ENCODE data around the gene SLC27A3. TPM values are rescaled to one million over a fixed set of nuclear protein-coding genes. Genes with fewer than 3 reads are reported as not detected.

SLC27A3 gene
- total RNA-seq, 4 donors from 2014 or later: 12.9 to 364 (median 36.7) TPM

- Histone ChIP-seq H3K4me1 (no peaks in the 10 kb centered on the region), H3K9me3 (no peaks in the 10 kb centered on the region), H3K36me3 (no peaks in the 10 kb centered on the region), H3K27me3 (no peaks in the 10 kb centered on the region), H3K27ac (no peak overlapping the region), H3K4me3 (no peak overlapping the region)
- intact Hi-C loops (cut with DNase I; ENCODE audit: low total_unique reads): no loop called here
- no peak for DNase-seq
- TF ChIP-seq CTCF (IDR thresholded peaks at IDR 0.05) (no peak), POLR2A (IDR thresholded peaks at IDR 0.05) (no peak)
These were observed 30.9 kb downstream of the SLC27A3 start for GRCh38 chr1:153805886-153806719.

- no peak for DNase-seq
- Histone ChIP-seq H3K27me3 (no peaks in the 10 kb centered on the region), H3K4me1 (no peaks in the 10 kb centered on the region), H3K4me3 (no peak overlapping the region), H3K36me3 (no peaks in the 10 kb centered on the region), H3K27ac (no peak overlapping the region), H3K9me3 (no peaks in the 10 kb centered on the region)
- TF ChIP-seq CTCF (IDR thresholded peaks at IDR 0.05) (no peak), POLR2A (IDR thresholded peaks at IDR 0.05) (no peak)
- intact Hi-C loops (cut with DNase I; ENCODE audit: low total_unique reads): no loop called here
These were observed 41.2 kb downstream of the SLC27A3 start for GRCh38 chr1:153816283-153816889.

GRCh38 chr1:153818876-153819275 is 43.7 kb downstream of the SLC27A3 start:
- intact Hi-C loops (cut with DNase I; ENCODE audit: low total_unique reads): no loop called here
- no peak overlapping the region for H3K27ac ChIP-seq
- no peak overlapping the region for H3K4me3 ChIP-seq
- H3K36me3 ChIP-seq: no peaks in the 10 kb centered on the region
- no peak for DNase-seq
- TF ChIP-seq CTCF (IDR thresholded peaks at IDR 0.05) (no peak), POLR2A (IDR thresholded peaks at IDR 0.05) (no peak)
- H3K9me3 ChIP-seq: no peaks in the 10 kb centered on the region
- no peaks in the 10 kb centered on the region for H3K4me1 ChIP-seq
- H3K27me3 ChIP-seq: no peaks in the 10 kb centered on the region

- TF ChIP-seq CTCF (IDR thresholded peaks at IDR 0.05) (no peak), POLR2A (IDR thresholded peaks at IDR 0.05) (no peak)
- H3K27me3 ChIP-seq: no peaks in the 10 kb centered on the region
- intact Hi-C loops (cut with DNase I; ENCODE audit: low total_unique reads): no loop called here
These were observed 52.2 kb downstream of the SLC27A3 start for GRCh38 chr1:153827168-153827964.

More at GRCh38 chr1:153827168-153827964, 52.2 kb downstream of the SLC27A3 start:
- Histone ChIP-seq H3K27ac (no peak overlapping the region), H3K9me3 (no peaks in the 10 kb centered on the region), H3K4me3 (no peak overlapping the region), H3K4me1 (no peaks in the 10 kb centered on the region), H3K36me3 (no peaks in the 10 kb centered on the region)
- no peak for DNase-seq

Small RNA genes lying within 50 kb of the gene (small RNA-seq; reads per million reads assigned to genes)
- gene RF00019: not detected

Other genes with a start within 250 kb of the SLC27A3 start
- 100 to 1,000 TPM in 3 of 4 donors, 10 to 100 TPM in 1; 55.5 to 729 (median 448) TPM for gene S100A6, start 239.4 kb upstream of the SLC27A3 start, total RNA-seq
- not detected for gene S100A5, start 234.5 kb upstream of the SLC27A3 start, total RNA-seq
- 100 to 1,000 TPM in 3 of 4 donors, 10 to 100 TPM in 1; 58.9 to 226 (median 155) TPM for gene S100A4, start 229.6 kb upstream of the SLC27A3 start, total RNA-seq
- gene S100A3, start 226.1 kb upstream of the SLC27A3 start, total RNA-seq: 1 to 10 TPM in 2 of 4 donors, not detected in 2; 1.2 to 3.7 TPM
- 1 to 10 TPM in 2 of 4 donors, not detected in 2; 2.1 to 2.7 TPM for gene S100A2, start 209.6 kb upstream of the SLC27A3 start, total RNA-seq
- 100 to 1,000 TPM in 1 of 4 donors, 10 to 100 TPM in 3; 57.4 to 122 (median 72.1) TPM for gene S100A16, start 162.3 kb upstream of the SLC27A3 start, total RNA-seq
- 1 to 10 TPM in 1 of 4 donors, under 1 TPM in 1, not detected in 2; 0.29 to 6.2 TPM for gene S100A14, start 159.1 kb upstream of the SLC27A3 start, total RNA-seq
- 100 to 1,000 TPM in 2 of 4 donors, 10 to 100 TPM in 2; 25.9 to 269 (median 126) TPM for gene S100A13, start 147.9 kb upstream of the SLC27A3 start, total RNA-seq
- 1 to 10 TPM in 1 of 4 donors, not detected in 3; 3.8 TPM for gene S100A1, start 147.0 kb upstream of the SLC27A3 start, total RNA-seq
- 10 to 100 TPM; 43.8 to 91.0 (median 70.8) TPM for gene CHTOP, start 141.3 kb upstream of the SLC27A3 start, total RNA-seq
- 100 to 1,000 TPM in 1 of 4 donors, 10 to 100 TPM in 3; 35.5 to 101 (median 71.3) TPM for gene SNAPIN, start 116.7 kb upstream of the SLC27A3 start, total RNA-seq
- 100 to 1,000 TPM in 3 of 4 donors, 10 to 100 TPM in 1; 82.7 to 252 (median 111) TPM for gene ILF2, start 104.4 kb upstream of the SLC27A3 start, total RNA-seq
- 10 to 100 TPM; 34.1 to 74.0 (median 50.8) TPM for gene NPR1, start 96.7 kb upstream of the SLC27A3 start, total RNA-seq
- 10 to 100 TPM; 35.9 to 70.1 (median 61.3) TPM for gene INTS3, start 47.4 kb upstream of the SLC27A3 start, total RNA-seq
- 10 to 100 TPM in 3 of 4 donors, 1 to 10 TPM in 1; 7.1 to 79.0 (median 26.6) TPM for gene GATAD2B, start 147.6 kb downstream of the SLC27A3 start, total RNA-seq
- 10 to 100 TPM in 3 of 4 donors, 1 to 10 TPM in 1; 5.6 to 94.9 (median 30.1) TPM for gene DENND4B, start 171.3 kb downstream of the SLC27A3 start, total RNA-seq
- gene CRTC2, start 183.2 kb downstream of the SLC27A3 start, total RNA-seq: 10 to 100 TPM in 2 of 4 donors, 1 to 10 TPM in 2; 5.9 to 57.2 (median 15.5) TPM
- 10 to 100 TPM; 66.3 to 96.2 (median 83.6) TPM for gene SLC39A1, start 188.1 kb downstream of the SLC27A3 start, total RNA-seq
- 10 to 100 TPM in 3 of 4 donors, 1 to 10 TPM in 1; 1.8 to 16.1 (median 13.0) TPM for gene CREB3L4, start 192.5 kb downstream of the SLC27A3 start, total RNA-seq
- gene JTB, start 202.3 kb downstream of the SLC27A3 start, total RNA-seq: 100 to 1,000 TPM in 3 of 4 donors, 10 to 100 TPM in 1; 91.1 to 253 (median 175) TPM
- gene RAB13, start 210.9 kb downstream of the SLC27A3 start, total RNA-seq: 100 to 1,000 TPM in 1 of 4 donors, 10 to 100 TPM in 3; 16.9 to 120 (median 33.2) TPM
- gene RPS27, start 215.4 kb downstream of the SLC27A3 start, total RNA-seq: 1,000 to 10,000 TPM in 3 of 4 donors, 100 to 1,000 TPM in 1; 826 to 6,388 (median 2,664) TPM

Measured in uterus (tissue), 4 donors.